NCI-H2081 (cell line): Measurements from ENCODE around the gene ERBB4.
"Not testable (repeated sequence)": the region's sequence is repeated elsewhere in the genome, so short reads cannot be mapped to it uniquely, and the experiment has no call there.

Experiments used
- DNase-seq, 2 experiments: peaks; one replicate each; lab custom pipeline; 2025; lab: John Stamatoyannopoulos, UW

ERBB4 gene

GRCh38 chr2:212528106-212528856, 10.3 kb downstream of the ERBB4 start:
- no peak for DNase-seq

GRCh38 chr2:212526059-212526458, 12.5 kb downstream of the ERBB4 start:
- no peak for DNase-seq

GRCh38 chr2:212523756-212524155, 14.8 kb downstream of the ERBB4 start:
- no peak for DNase-seq

GRCh38 chr2:212520340-212520739, 18.3 kb downstream of the ERBB4 start:
- DNase-seq, result peak; percentile 33 to 72

GRCh38 chr2:212517693-212518092, 20.9 kb downstream of the ERBB4 start:
- DNase-seq, result no peak

GRCh38 chr2:212505586-212505985, 33.0 kb downstream of the ERBB4 start:
- no peak for DNase-seq

- DNase-seq, result no peak
These were observed 43.6 kb downstream of the ERBB4 start for GRCh38 chr2:212495046-212495445.

GRCh38 chr2:212494418-212495020, 44.1 kb downstream of the ERBB4 start:
- peak in 1 of 2 experiments; percentile 48 for DNase-seq

- no peak for DNase-seq
These were observed 48.8 kb downstream of the ERBB4 start for GRCh38 chr2:212489719-212490346.

- no peak for DNase-seq
These were observed 50.0 kb downstream of the ERBB4 start for GRCh38 chr2:212488611-212489010.

GRCh38 chr2:212484563-212485080, 54.0 kb downstream of the ERBB4 start:
- DNase-seq, result no peak

- peak; percentile 15 to 51 for DNase-seq
These were observed 58.2 kb downstream of the ERBB4 start for GRCh38 chr2:212480447-212480846.

- peak; percentile 31 to 84 for DNase-seq
These were observed 61.0 kb downstream of the ERBB4 start for GRCh38 chr2:212477571-212477970.

- DNase-seq, result no peak
These were observed 65.4 kb downstream of the ERBB4 start for GRCh38 chr2:212473211-212473610.

- not testable (repeated sequence) for DNase-seq
These were observed 71.1 kb downstream of the ERBB4 start for GRCh38 chr2:212467551-212467950.

GRCh38 chr2:212465456-212465855, 73.1 kb downstream of the ERBB4 start:
- no peak for DNase-seq

- not testable (repeated sequence) for DNase-seq
These were observed 76.9 kb downstream of the ERBB4 start for GRCh38 chr2:212461708-212462107.

GRCh38 chr2:212454149-212454548, 84.5 kb downstream of the ERBB4 start:
- no peak for DNase-seq

- DNase-seq, result no peak
These were observed 86.8 kb downstream of the ERBB4 start for GRCh38 chr2:212451786-212452231.

GRCh38 chr2:212448698-212449097, 89.9 kb downstream of the ERBB4 start:
- no peak for DNase-seq

GRCh38 chr2:212441821-212442220, 96.8 kb downstream of the ERBB4 start:
- DNase-seq, result no peak

GRCh38 chr2:212441141-212441540, 97.5 kb downstream of the ERBB4 start:
- DNase-seq, result no peak
